Esophagus muscularis mucosa (tissue), 4 donors: Measurements from ENCODE around the gene CD244.

ENCODE experiments used
- EP300 ChIP-seq: sonication (generic); formaldehyde crosslinking; IDR thresholded peaks from one replicate; pipeline ENCODE4 v1.6.1; 2017; ENCODE audit warnings: antibody characterized with exemption
- POLR2AphosphoS5 ChIP-seq, 2 donors: sonication (generic); formaldehyde crosslinking; IDR thresholded peaks; one replicate each; pipeline ENCODE4 v1.6.1; 2017; ENCODE audit warnings: antibody characterized with exemption in 2 of 2
- TF ChIP-seq, protein P1 (sequence below), 3 experiments: fragments of 200-600 bp in 2 of 3; fragments of 450-650 bp in 1 of 3; sonication (generic) in 2 of 3; IDR thresholded peaks; one replicate each; pipeline ENCODE4 v1.5.1; 2017 to 2019; ENCODE audit warnings: antibody characterized with exemption in 3 of 3, mild to moderate bottlenecking in 2 of 3, moderate library complexity in 1 of 3

DNA sequence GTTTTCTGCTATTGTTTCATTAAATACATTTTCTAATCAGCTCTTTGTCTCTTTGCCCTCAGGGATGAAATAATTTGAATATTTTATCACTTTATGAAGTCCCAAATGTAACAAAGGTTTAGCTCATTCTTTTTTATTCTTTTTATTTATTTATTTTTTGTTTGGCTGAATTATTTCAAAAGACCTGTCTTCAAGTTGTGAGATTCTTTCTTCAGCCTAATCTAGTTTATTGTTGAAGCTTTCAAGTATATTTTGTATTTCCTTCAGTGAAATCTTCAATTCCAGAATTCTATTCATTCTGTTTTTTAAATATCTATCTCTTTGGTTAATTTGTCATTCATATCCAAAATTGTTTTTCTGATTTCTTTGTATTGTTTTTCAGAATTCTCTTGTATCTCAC, 55.9 kb downstream of the CD244 start:
- TF ChIP-seq, protein P1, sequence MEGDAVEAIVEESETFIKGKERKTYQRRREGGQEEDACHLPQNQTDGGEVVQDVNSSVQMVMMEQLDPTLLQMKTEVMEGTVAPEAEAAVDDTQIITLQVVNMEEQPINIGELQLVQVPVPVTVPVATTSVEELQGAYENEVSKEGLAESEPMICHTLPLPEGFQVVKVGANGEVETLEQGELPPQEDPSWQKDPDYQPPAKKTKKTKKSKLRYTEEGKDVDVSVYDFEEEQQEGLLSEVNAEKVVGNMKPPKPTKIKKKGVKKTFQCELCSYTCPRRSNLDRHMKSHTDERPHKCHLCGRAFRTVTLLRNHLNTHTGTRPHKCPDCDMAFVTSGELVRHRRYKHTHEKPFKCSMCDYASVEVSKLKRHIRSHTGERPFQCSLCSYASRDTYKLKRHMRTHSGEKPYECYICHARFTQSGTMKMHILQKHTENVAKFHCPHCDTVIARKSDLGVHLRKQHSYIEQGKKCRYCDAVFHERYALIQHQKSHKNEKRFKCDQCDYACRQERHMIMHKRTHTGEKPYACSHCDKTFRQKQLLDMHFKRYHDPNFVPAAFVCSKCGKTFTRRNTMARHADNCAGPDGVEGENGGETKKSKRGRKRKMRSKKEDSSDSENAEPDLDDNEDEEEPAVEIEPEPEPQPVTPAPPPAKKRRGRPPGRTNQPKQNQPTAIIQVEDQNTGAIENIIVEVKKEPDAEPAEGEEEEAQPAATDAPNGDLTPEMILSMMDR (IDR thresholded peaks at IDR 0.05) = no peak
- TF ChIP-seq POLR2AphosphoS5 (IDR thresholded peaks at IDR 0.05) (no peak), EP300 (no peak)
